ENCODE results near the gene NFIC. TPM values are rescaled to one million over a fixed set of nuclear protein-coding genes. Genes with fewer than 3 reads are reported as not detected.

Gene NFIC
- total and polyA plus RNA-seq, 10 of the 15 experiments (the other 5 are each of a cell fraction or from before 2014, with no cell fraction given), result 0.71 to 53.5 (median 10.2) TPM

GRCh38 chr19:3336351-3336679 lies 30.1 kb upstream of the NFIC start (continued):
- no peak for TF ChIP-seq PBX3 (IDR thresholded peaks at IDR 0.05; ENCODE audit: insufficient replicate concordance, low read depth, low read length)
- no peak for TF ChIP-seq PKNOX1 (IDR thresholded peaks at IDR 0.05)
- TF ChIP-seq MEF2A (IDR thresholded peaks at IDR 0.05; ENCODE audit: insufficient read depth, low read depth, low read length), result no peak
- TF ChIP-seq MTA2 (IDR thresholded peaks at IDR 0.05; ENCODE audit: low read depth), result no peak
- no peak for TF ChIP-seq BCL11A (IDR thresholded peaks at IDR 0.05; ENCODE audit: low read depth, low read length)

DNA sequence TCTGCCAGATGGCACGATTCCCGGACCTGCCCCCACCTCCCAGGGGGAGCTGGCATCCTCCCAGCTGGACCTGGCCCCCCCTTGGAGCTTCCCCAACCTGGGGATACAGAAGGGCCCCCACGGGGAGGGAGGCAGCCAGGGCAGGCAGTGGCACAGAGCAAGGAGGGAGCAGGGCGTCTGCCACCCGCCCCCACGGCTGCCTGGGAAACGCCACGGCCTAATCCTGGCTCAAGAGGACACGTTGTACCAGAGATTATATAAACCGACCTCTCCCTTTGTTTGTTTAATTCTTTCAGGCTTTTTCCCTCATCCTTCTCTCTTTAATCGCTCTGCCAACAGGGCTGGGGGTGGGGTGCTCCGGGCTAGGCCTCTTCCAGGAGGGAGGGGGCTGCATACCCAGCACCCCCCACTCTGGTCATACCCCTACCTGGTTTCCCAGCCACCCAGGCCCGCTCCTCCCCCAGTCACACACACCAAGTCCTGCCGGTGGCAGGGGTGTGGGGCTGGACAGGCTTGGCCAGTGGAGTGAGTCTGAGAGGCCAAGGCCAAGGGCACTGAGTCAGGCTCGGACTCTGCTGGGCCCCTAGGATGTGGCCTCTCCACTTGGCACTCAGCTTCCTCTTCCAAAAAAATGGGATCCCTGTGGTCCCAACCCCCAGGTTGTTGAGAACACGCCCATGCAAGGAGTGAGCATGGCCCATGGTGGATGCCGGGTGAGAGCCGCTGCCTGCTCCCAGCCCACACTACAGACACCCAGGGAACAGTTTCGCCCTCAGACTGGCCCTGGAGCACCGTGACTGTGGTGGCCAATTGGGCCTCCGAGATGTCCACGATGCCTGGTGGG lies 29.5 kb upstream of the NFIC start:
- Histone ChIP-seq H2AFZ (ENCODE audit: control insufficient read depth, low read depth, low read length) (no peak overlapping the region), H3K36me3 (ENCODE audit: control insufficient read depth in 2 of 2, insufficient read depth in 2 of 2, low read length in 1 of 2) (no peaks in the 10 kb centered on the region), H3K27ac (ENCODE audit: control insufficient read depth, insufficient read depth) (no peak overlapping the region), H3K4me1 (ENCODE audit: control insufficient read depth, insufficient read depth, low read length) (no peaks in the 10 kb centered on the region), H3K79me2 (ENCODE audit: control insufficient read depth, insufficient read depth, low read length) (no peaks in the 10 kb centered on the region), H3K9ac (ENCODE audit: control insufficient read depth, insufficient read depth, low read length) (no peak overlapping the region), H3K4me2 (ENCODE audit: control insufficient read depth, insufficient read depth) (no peak overlapping the region), H4K20me1 (ENCODE audit: control insufficient read depth, insufficient read depth) (no peaks in the 10 kb centered on the region), H3K4me3 (no peak overlapping the region), H3K9me3 (replicated peaks; ENCODE audit: control insufficient read depth, insufficient read depth, low read length) (no peaks in the 10 kb centered on the region; the same call in 2 of the 3 replicates), H3K27me3 (replicated peaks in 1 of 2; ENCODE audit: control insufficient read depth in 2 of 2, insufficient read depth in 2 of 2, low read length in 1 of 2) (no peaks in the 10 kb centered on the region; a peak in 2 of 4 replicates)
- DNase-seq (ENCODE audit: low read depth, low spot score) (no peak), ATAC-seq (no peak), FAIRE-seq (no peak)
- SMC1A ChIA-PET (ENCODE audit: uncharacterized antibody, unreplicated experiment), result no interaction called here
- WGBS (ENCODE audit: insufficient coverage, insufficient replicate concordance, low lambda C conversion rate, missing lambda C conversion rate), result 18% methylated on average over 22 of the region's 22 CpGs
- in situ Hi-C loops (cut with MboI) (no loop called here), intact Hi-C loops (cut with micrococcal nuclease; ENCODE audit: unreplicated experiment) (no loop called here)
- CTCF ChIA-PET, result no interaction called here
- POLR2A ChIA-PET, result no interaction called here
- RAD21 ChIA-PET (ENCODE audit: unreplicated experiment), result no interaction called here
- no TSS peak for BruUV-seq (replicated peaks)
- TF ChIP-seq TCF7 (IDR thresholded peaks at IDR 0.05; ENCODE audit: borderline replicate concordance) (no peak), SREBF1 (IDR thresholded peaks at IDR 0.05; ENCODE audit: low read length) (no peak), ZSCAN29 (IDR thresholded peaks at IDR 0.05) (no peak), PML (IDR thresholded peaks at IDR 0.05; ENCODE audit: low read length) (no peak), POU2F2 (IDR thresholded peaks at IDR 0.05; ENCODE audit: borderline replicate concordance, low read depth, low read length) (no peak), BMI1 (IDR thresholded peaks at IDR 0.05; ENCODE audit: borderline replicate concordance) (no peak), E2F8 (IDR thresholded peaks at IDR 0.05; ENCODE audit: low read depth, partially characterized antibody) (no peak), CREM (IDR thresholded peaks at IDR 0.05; ENCODE audit: low read depth) (no peak), CBFB (IDR thresholded peaks at IDR 0.05; ENCODE audit: low read depth) (no peak), ZNF622 (IDR thresholded peaks at IDR 0.05) (no peak), NR2F1 (conservative IDR thresholded peaks at IDR 0.05) (no peak), CBX5 (IDR thresholded peaks at IDR 0.05; ENCODE audit: low read depth) (no peak), SP1 (IDR thresholded peaks at IDR 0.05; ENCODE audit: low read depth, low read length) (no peak)
